Mesenteric fat pad (tissue), 1 donor: ENCODE results near the gene PFDN2. TPM values are rescaled to one million over a fixed set of nuclear protein-coding genes. Genes with fewer than 3 reads are reported as not detected.

Experiments used
- DNase-seq: peaks from one replicate; pipeline ENCODE4 v3.0.0-alpha.2; 2020; ENCODE audit warnings: low spot score
- total RNA-seq: library from RNA; stranded (reverse); fragmentation: NEBNext Ultra II Directional; extraction: Animal tissue kit (Norgen Biotek cat#: 25700); gene quantifications from one replicate; pipeline ENCODE4 v1.2.1, GENCODE V29; 2021
- donor health status: DM: yes; HTN: yes; CAD: no.

Gene PFDN2
- total RNA-seq, 1 donor from 2014 or later: 66.9 TPM

DNA sequence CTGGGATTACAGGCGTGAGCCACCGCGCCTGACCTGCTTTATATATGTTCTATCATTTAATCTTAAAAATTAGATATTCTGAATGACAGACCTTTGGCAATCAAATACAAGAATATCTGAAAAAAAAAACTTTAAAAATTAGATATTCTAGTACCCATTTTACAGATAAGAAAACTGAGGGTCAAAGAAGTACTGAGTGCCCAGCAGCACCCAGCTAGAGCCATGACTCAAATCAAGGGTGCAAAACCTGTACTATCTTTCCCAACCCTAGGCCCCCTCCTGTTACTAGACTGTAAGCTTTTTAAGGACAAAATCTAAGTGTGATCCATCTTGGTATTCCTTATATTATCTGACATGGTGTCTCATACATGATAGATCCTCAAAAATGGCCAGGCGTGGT is 56.4 kb downstream of the PFDN2 start:
- DNase-seq: no peak

GRCh38 chr1:161059293-161059692 is 58.5 kb downstream of the PFDN2 start:
- no peak for DNase-seq

- no peak for DNase-seq
Measured at GRCh38 chr1:161054805-161055204, 63.0 kb downstream of the PFDN2 start.

GRCh38 chr1:161054232-161054631 is 63.6 kb downstream of the PFDN2 start:
- no peak for DNase-seq

DNA sequence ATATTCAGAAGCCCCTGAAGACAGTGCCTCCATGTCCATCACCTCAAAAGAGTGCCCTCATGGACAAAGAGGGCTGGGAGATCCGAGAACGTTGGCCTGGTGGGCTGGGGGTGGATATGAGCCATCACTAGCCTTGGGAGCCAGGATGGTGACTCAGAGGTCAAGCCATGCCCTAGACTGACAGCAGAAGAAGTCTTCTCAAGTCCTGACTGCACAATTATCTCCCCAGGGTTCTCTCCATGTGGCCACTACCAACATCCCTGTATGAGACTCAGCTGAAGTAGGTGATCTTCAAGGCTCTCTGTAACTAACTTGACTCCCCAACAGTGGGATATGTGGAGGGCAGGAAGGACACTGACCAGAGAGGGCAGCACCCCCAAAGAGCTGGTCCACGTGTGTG is 64.9 kb downstream of the PFDN2 start:
- DNase-seq: no peak

DNA sequence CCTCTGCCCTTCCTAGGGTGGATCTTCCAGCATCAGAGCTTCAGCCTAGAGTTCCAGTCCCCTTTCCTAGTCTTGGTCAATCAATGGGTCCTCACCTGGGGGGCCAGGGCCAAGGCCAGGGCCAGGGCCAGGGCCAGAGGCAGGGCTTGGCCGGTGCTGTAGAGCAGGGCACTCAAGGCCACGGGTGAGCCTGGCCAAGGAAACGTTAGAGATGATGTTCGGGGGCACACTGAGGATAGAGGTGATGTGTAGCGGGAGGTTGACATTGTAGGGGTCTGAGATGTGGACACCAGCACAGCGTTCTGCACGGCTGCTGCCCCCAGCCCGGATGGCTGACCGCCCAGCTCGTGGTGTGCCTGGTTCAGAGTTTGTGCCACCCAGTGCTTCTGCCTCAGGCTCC is 66.6 kb downstream of the PFDN2 start:
- no peak for DNase-seq

Other genes with a start within 250 kb of the PFDN2 start
- gene ITLN1, start 232.9 kb downstream of the PFDN2 start, total RNA-seq: 0.48 TPM
- gene ITLN2, start 163.2 kb downstream of the PFDN2 start, total RNA-seq: not detected
- gene F11R, start 96.9 kb downstream of the PFDN2 start, total RNA-seq: 55.5 TPM
- gene TSTD1, start 79.1 kb downstream of the PFDN2 start, total RNA-seq: 11.0 TPM
- gene USF1, start 72.1 kb downstream of the PFDN2 start, total RNA-seq: 57.9 TPM
- 26.0 TPM for gene ARHGAP30, start 48.1 kb downstream of the PFDN2 start, total RNA-seq
- gene NECTIN4, start 28.5 kb downstream of the PFDN2 start, total RNA-seq: not detected
- not detected for gene KLHDC9, start 19.7 kb downstream of the PFDN2 start, total RNA-seq
- gene NIT1, start 68 bp upstream of the PFDN2 start, total RNA-seq: 32.7 TPM
- gene DEDD, start 14.6 kb upstream of the PFDN2 start, total RNA-seq: 61.9 TPM
- gene UFC1, start 35.9 kb upstream of the PFDN2 start, total RNA-seq: 75.5 TPM
- 16.5 TPM for gene USP21, start 41.5 kb upstream of the PFDN2 start, total RNA-seq
- gene PPOX, start 48.4 kb upstream of the PFDN2 start, total RNA-seq: 19.4 TPM
- 32.1 TPM for gene B4GALT3, start 59.5 kb upstream of the PFDN2 start, total RNA-seq
- 438 TPM for gene ADAMTS4, start 81.0 kb upstream of the PFDN2 start, total RNA-seq
- gene NDUFS2, start 84.3 kb upstream of the PFDN2 start, total RNA-seq: 96.1 TPM
- gene FCER1G, start 97.3 kb upstream of the PFDN2 start, total RNA-seq: 176 TPM
- not detected for gene APOA2, start 105.6 kb upstream of the PFDN2 start, total RNA-seq
- 18.5 TPM for gene TOMM40L, start 108.0 kb upstream of the PFDN2 start, total RNA-seq
- gene NR1I3, start 120.2 kb upstream of the PFDN2 start, total RNA-seq: not detected
- 0.22 TPM for gene PCP4L1, start 140.7 kb upstream of the PFDN2 start, total RNA-seq
- gene MPZ, start 191.9 kb upstream of the PFDN2 start, total RNA-seq: 5.5 TPM
- gene SDHC, start 196.3 kb upstream of the PFDN2 start, total RNA-seq: 201 TPM
- gene CFAP126, start 249.8 kb upstream of the PFDN2 start, total RNA-seq: not detected